LNCaP clone FGC (cell line): Measurements from ENCODE around the gene DSG4.

Experiments
- DNase-seq: peaks from one replicate; pipeline ENCODE4 v3.0.0-alpha.2; 2011; ENCODE audit warnings: low read depth
- H3K4me3 ChIP-seq: 2 replicates; pipeline ENCODE4 v1.5.1; 2011; ENCODE audit warnings: mild to moderate bottlenecking, low read depth, low read length, control low read depth
- TF ChIP-seq, protein P1 (sequence below): IDR thresholded peaks from 2 replicates; pipeline ENCODE4 v1.5.1; 2012; ENCODE audit warnings: mild to moderate bottlenecking; ENCODE audit not compliant: control insufficient read depth, insufficient read depth; ENCODE audit errors: extremely low read depth

Gene DSG4

GRCh38 chr18:31364190-31364589, 12.4 kb upstream of the DSG4 start:
- no peak for DNase-seq
- TF ChIP-seq, protein P1, sequence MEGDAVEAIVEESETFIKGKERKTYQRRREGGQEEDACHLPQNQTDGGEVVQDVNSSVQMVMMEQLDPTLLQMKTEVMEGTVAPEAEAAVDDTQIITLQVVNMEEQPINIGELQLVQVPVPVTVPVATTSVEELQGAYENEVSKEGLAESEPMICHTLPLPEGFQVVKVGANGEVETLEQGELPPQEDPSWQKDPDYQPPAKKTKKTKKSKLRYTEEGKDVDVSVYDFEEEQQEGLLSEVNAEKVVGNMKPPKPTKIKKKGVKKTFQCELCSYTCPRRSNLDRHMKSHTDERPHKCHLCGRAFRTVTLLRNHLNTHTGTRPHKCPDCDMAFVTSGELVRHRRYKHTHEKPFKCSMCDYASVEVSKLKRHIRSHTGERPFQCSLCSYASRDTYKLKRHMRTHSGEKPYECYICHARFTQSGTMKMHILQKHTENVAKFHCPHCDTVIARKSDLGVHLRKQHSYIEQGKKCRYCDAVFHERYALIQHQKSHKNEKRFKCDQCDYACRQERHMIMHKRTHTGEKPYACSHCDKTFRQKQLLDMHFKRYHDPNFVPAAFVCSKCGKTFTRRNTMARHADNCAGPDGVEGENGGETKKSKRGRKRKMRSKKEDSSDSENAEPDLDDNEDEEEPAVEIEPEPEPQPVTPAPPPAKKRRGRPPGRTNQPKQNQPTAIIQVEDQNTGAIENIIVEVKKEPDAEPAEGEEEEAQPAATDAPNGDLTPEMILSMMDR: no peak
- no peak overlapping the region for H3K4me3 ChIP-seq

DNA sequence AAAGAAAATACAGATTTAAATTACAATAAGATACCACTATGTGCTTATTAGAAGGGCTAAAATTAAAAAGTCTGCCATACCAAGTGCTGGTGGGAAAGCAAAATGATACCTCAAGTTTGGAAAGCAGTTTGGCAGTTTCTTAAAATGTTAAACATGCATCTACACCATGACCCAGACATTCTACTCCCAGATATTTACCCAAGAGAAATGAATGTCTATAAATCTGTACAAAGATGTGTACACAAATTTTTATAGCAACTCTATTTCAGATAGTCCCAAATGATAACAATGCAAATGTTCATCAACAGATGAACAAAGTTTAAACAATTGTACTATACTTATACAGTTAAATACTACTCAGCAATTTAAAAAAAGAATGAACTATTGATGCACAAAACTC, 7.1 kb upstream of the DSG4 start:
- no peak overlapping the region for H3K4me3 ChIP-seq
- TF ChIP-seq, protein P1: no peak
- peak; percentile 93 for DNase-seq

DNA sequence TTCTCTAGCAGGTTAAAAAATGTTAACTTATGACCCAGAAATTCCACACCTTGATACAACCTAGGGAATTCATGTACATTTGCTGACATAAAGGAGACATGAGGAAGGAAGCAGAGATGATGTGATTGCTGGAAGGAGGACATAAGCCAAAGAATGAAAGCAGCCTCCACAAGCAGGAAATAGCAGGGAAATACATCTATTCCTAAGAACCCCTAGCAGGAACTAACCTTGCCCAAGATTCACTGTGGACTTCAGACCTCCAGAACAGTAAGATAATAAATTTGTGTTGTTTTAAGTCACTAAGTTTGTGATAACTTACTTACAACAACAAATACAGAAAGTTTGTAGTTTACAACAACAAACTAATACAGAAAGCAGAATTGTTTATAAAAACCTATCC, 4.6 kb upstream of the DSG4 start:
- DNase-seq: no peak
- no peak overlapping the region for H3K4me3 ChIP-seq
- TF ChIP-seq, protein P1: no peak

DNA sequence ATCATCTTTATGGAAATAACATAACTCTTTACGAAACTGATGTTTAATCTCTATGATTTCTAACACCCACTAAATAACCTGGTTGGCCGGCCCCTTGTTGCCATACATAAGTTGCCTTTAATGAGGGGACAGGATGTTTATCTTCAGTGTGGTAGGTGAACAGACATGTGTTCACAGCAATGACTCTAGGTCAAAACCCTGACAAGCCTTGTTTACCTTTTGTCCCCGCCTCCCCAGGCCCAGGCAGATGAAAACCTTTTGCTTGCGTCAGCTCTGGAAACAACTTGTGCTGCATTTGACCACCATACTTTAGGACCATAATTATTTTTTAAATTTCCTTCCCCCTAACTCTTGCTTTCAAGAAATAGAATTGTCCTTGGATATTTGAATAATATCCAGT, 2.9 kb upstream of the DSG4 start:
- no peak for DNase-seq
- TF ChIP-seq, protein P1: no peak
- no peak overlapping the region for H3K4me3 ChIP-seq

DNA sequence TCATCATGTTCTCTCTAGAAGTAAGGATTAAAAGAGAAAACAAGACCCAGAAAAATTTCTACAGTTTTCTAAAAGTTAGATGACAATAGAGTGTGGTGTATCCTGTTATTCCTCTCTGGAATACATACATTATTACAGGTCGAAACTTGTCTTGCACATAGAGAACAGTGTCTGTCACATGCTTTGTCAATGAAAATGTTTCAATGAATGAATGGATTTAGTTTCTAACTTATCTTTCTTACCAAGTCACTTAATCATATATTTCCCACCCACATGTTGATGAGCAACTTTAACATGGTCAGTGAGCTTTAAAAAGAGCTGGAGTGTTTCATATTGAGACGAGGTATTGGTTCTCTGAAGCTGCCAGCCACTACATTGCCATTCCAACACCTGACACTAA, 4.3 kb downstream of the DSG4 start:
- DNase-seq: no peak
- TF ChIP-seq, protein P1: no peak
- H3K4me3 ChIP-seq: no peak overlapping the region

DNA sequence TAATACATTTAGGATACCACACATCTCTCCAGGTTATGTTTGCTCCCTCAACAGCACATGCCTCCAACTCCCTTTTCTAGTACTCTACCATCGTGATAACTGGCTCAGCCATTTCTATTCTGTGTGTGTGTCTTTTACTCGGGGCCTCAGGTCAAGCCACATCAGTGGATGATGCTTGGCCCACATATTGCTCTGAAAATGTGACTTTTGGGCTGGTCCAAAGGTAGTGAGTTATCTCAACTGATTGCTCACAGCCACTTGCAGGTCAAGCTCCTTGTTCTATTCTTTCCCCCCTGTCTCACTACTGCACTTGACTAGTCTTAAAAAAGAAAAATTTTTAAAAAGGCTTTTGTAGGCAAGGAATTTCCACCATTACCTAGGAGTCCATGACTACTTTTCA, 5.5 kb downstream of the DSG4 start:
- TF ChIP-seq, protein P1: no peak
- DNase-seq: no peak
- no peak overlapping the region for H3K4me3 ChIP-seq

- no peak overlapping the region for H3K4me3 ChIP-seq
- TF ChIP-seq, protein P1: no peak
- no peak for DNase-seq
These were observed 10.2 kb downstream of the DSG4 start for GRCh38 chr18:31386741-31387140.
